GM21619 (cell line): ENCODE results near the gene TMEM253.
A peak's percentile ranks its signal among the peaks of the same experiment; 100 is the strongest.

Source experiments
- ATAC-seq: cut with Tn5 transposase; IDR thresholded peaks from one replicate; pipeline ENCODE4 v1.9.1; 2021; ENCODE audit not compliant: unreplicated experiment

The TMEM253 gene

GRCh38 chr14:21089877-21090193, 11.0 kb upstream of the TMEM253 start:
- no peak for ATAC-seq

- ATAC-seq, result no peak
These were observed 10.5 kb upstream of the TMEM253 start for GRCh38 chr14:21090194-21090939.

- ATAC-seq, result no peak
These were observed 9.8 kb upstream of the TMEM253 start for GRCh38 chr14:21090940-21091663.

- no peak for ATAC-seq
These were observed 9.0 kb upstream of the TMEM253 start for GRCh38 chr14:21091821-21092272.

GRCh38 chr14:21092273-21093011, 8.4 kb upstream of the TMEM253 start:
- peak; percentile 80 for ATAC-seq

- no peak for ATAC-seq
These were observed 7.8 kb upstream of the TMEM253 start for GRCh38 chr14:21093018-21093417.

- no peak for ATAC-seq
These were observed 6.8 kb upstream of the TMEM253 start for GRCh38 chr14:21093769-21094681.

GRCh38 chr14:21095430-21096205, 5.2 kb upstream of the TMEM253 start:
- ATAC-seq, result no peak

GRCh38 chr14:21096438-21096837, 4.4 kb upstream of the TMEM253 start:
- no peak for ATAC-seq

GRCh38 chr14:21096978-21097635, 3.8 kb upstream of the TMEM253 start:
- ATAC-seq, result no peak

- ATAC-seq, result no peak
These were observed 3.2 kb upstream of the TMEM253 start for GRCh38 chr14:21097636-21098075.

- no peak for ATAC-seq
These were observed 2.6 kb upstream of the TMEM253 start, which contains the start of gene ZNF219 for GRCh38 chr14:21098076-21098891. ZNF219 (minus strand) TSS chr14:21098655; CDS start chr14:21093591, 5,064 bp downstream.

GRCh38 chr14:21098892-21099595, 1.8 kb upstream of the TMEM253 start:
- ATAC-seq, result no peak

- no peak for ATAC-seq
These were observed 1.3 kb upstream of the TMEM253 start for GRCh38 chr14:21099596-21099985.

GRCh38 chr14:21101802-21102413, 1.0 kb downstream of the TMEM253 start:
- ATAC-seq, result no peak

GRCh38 chr14:21102521-21103410, 1.9 kb downstream of the TMEM253 start:
- no peak for ATAC-seq

GRCh38 chr14:21103411-21103709, 2.5 kb downstream of the TMEM253 start:
- no peak for ATAC-seq
